Measurements from ENCODE around the gene ADIG. TPM values are rescaled to one million over a fixed set of nuclear protein-coding genes. Genes with fewer than 3 reads are reported as not detected.

The ADIG gene
- total and polyA plus RNA-seq, 2 of the 13 experiments (the other 11 are each of a cell fraction or from before 2014, with no cell fraction given), result 0.15 TPM; not detected in 1

GRCh38 chr20:38599410-38599882 is 18.4 kb downstream of the ADIG start (continued):
- TF ChIP-seq NR2F6 (IDR thresholded peaks at IDR 0.05), result no peak
- peak; percentile 53; the same call in 1 of the 2 replicates for TF ChIP-seq NR2F6 (CRISPR knock-in tag; IDR thresholded peaks at IDR 0.05)
- TF ChIP-seq MIXL1 (CRISPR knock-in tag; IDR thresholded peaks at IDR 0.05), result 0 out of 2 replicates have a peak, but pooled peaks have one; percentile 17
- TF ChIP-seq ZNF850 (CRISPR knock-in tag; conservative IDR thresholded peaks at IDR 0.05), result no peak
- peak; percentile 51; the same call in 1 of the 2 replicates for TF ChIP-seq ARID5B (CRISPR knock-in tag; IDR thresholded peaks at IDR 0.05)
- no peak for TF ChIP-seq RBFOX2 (IDR thresholded peaks at IDR 0.05; ENCODE audit: low read depth, low read length)
- no peak for TF ChIP-seq ZNF142 (CRISPR knock-in tag; IDR thresholded peaks at IDR 0.05)
- no peak for TF ChIP-seq MEF2D (CRISPR knock-in tag; IDR thresholded peaks at IDR 0.05)
- no peak for TF ChIP-seq ZNF468 (CRISPR knock-in tag; IDR thresholded peaks at IDR 0.05)
- TF ChIP-seq THAP7 (CRISPR knock-in tag; IDR thresholded peaks at IDR 0.05), result 0 out of 2 replicates have a peak, but pooled peaks have one; percentile 19
- no peak for TF ChIP-seq SRSF4 (IDR thresholded peaks at IDR 0.05; ENCODE audit: low read depth, low read length, poor library complexity, severe bottlenecking)
- peak; percentile 71 for TF ChIP-seq ZNF687 (CRISPR knock-in tag; IDR thresholded peaks at IDR 0.05)
- TF ChIP-seq CHD4 (IDR thresholded peaks at IDR 0.05; ENCODE audit: borderline replicate concordance, low read length), result no peak
- TF ChIP-seq GPN1 (CRISPR knock-in tag; IDR thresholded peaks at IDR 0.05; ENCODE audit: borderline replicate concordance), result no peak
- no peak for TF ChIP-seq NFIC (IDR thresholded peaks at IDR 0.05; ENCODE audit: low read length)
- no peak for TF ChIP-seq RBM39 (IDR thresholded peaks at IDR 0.05; ENCODE audit: low read depth, low read length, poor library complexity, severe bottlenecking)

All from HepG2 (cell line).